NCI-H187 treated with DMSO at 0.1 percent for 48 hours (cell line): ENCODE results near the gene ROBO3.

ENCODE experiments used
- DNase-seq: peaks from one replicate; lab custom pipeline; 2025; lab: John Stamatoyannopoulos, UW

Gene ROBO3, protein sequence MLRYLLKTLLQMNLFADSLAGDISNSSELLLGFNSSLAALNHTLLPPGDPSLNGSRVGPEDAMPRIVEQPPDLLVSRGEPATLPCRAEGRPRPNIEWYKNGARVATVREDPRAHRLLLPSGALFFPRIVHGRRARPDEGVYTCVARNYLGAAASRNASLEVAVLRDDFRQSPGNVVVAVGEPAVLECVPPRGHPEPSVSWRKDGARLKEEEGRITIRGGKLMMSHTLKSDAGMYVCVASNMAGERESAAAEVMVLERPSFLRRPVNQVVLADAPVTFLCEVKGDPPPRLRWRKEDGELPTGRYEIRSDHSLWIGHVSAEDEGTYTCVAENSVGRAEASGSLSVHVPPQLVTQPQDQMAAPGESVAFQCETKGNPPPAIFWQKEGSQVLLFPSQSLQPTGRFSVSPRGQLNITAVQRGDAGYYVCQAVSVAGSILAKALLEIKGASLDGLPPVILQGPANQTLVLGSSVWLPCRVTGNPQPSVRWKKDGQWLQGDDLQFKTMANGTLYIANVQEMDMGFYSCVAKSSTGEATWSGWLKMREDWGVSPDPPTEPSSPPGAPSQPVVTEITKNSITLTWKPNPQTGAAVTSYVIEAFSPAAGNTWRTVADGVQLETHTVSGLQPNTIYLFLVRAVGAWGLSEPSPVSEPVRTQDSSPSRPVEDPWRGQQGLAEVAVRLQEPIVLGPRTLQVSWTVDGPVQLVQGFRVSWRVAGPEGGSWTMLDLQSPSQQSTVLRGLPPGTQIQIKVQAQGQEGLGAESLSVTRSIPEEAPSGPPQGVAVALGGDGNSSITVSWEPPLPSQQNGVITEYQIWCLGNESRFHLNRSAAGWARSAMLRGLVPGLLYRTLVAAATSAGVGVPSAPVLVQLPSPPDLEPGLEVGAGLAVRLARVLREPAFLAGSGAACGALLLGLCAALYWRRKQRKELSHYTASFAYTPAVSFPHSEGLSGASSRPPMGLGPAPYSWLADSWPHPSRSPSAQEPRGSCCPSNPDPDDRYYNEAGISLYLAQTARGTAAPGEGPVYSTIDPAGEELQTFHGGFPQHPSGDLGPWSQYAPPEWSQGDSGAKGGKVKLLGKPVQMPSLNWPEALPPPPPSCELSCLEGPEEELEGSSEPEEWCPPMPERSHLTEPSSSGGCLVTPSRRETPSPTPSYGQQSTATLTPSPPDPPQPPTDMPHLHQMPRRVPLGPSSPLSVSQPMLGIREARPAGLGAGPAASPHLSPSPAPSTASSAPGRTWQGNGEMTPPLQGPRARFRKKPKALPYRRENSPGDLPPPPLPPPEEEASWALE (N-terminal part only)

DNA sequence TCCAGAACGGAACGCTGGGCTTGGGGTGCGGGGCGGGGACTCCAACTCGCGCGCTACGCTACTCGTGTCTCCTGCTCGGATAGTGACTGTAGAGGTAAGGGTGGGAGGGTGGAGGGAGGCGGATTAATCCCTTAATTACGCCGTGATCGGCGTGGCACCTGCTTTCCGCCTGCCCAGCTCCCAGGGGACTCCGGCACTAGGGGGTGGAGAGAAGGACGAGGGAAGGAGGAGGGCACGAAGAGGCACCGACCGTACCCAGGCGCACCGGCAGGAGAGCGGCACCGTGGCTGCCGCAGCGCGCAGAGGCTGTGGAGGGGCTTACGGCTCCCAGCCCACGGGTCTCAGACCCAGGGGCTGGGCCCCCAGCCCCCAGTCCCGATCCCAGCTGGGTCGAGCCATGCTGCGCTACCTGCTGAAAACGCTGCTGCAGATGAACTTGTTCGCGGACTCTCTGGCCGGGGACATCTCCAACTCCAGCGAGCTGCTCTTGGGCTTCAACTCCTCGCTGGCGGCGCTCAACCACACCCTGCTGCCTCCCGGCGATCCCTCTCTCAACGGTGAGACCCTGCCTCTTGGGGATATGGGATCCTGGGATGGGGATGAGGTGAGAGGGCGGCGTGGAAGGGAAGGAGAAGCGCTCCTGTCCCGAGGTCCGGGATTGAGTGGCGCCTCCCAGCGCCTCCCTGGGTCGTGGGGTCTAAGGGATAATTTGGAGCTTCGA is at the start of gene ROBO3:
Gene ROBO3 (plus strand): TSS at position 252 of the 721 bp plus-strand sequence. CDS start 146 bp downstream, at position 398.
- DNase-seq, result no peak

DNA sequence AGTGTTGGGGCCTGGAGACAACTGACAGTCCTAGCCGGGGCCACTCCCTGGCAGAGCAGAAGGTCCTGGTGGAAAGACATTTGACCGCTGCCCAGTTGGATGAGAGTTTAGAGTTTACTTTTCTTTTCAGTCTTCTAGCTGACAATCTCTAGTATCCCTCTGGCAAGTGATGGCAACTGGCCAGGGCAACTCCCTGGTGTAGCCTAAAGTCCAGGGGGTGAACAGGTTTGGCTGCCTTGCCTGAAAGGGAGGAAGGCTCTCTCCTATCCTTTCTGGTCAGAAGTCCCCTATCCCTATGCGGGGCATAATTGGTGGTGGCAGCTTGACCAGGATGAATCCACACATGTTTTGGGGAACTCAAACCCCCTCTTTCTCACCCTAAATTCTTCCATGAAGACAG is 48.2 kb upstream of the ROBO3 start:
- no peak for DNase-seq

DNA sequence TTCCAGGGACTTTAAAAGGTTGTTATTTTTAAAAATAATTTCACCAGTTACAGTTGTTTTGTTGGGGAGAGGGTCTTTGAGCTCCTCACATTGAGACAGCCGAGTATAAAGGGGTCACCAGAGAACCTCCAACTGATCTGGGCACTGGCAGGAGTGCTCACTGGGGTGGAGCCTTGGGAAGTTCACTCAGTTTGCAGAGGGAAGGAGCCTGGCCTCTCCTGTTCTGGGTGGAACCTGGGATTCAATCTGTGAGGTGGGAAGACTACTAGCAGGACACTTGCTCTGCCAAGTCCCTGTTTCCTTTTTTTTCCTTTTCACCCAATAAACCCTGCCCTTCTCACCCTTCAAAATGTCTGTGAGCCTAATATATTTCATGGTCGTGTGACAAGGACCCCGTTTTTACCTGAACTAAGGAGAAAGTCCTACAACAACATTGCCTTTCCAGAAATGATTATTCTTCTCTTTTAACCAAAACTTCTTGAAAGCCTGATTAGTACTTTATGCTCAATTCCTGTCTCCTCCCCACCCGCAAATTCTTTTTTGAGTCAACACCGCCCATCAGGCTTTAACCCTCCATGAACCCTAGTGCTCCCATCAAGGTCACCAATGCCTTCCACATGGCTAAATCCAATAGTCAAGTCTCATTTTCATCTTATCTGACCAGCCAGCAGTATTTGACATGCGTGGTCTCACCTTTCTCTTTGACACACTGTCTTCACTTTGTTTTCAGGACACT is 43.1 kb upstream of the ROBO3 start:
- no peak for DNase-seq

DNA sequence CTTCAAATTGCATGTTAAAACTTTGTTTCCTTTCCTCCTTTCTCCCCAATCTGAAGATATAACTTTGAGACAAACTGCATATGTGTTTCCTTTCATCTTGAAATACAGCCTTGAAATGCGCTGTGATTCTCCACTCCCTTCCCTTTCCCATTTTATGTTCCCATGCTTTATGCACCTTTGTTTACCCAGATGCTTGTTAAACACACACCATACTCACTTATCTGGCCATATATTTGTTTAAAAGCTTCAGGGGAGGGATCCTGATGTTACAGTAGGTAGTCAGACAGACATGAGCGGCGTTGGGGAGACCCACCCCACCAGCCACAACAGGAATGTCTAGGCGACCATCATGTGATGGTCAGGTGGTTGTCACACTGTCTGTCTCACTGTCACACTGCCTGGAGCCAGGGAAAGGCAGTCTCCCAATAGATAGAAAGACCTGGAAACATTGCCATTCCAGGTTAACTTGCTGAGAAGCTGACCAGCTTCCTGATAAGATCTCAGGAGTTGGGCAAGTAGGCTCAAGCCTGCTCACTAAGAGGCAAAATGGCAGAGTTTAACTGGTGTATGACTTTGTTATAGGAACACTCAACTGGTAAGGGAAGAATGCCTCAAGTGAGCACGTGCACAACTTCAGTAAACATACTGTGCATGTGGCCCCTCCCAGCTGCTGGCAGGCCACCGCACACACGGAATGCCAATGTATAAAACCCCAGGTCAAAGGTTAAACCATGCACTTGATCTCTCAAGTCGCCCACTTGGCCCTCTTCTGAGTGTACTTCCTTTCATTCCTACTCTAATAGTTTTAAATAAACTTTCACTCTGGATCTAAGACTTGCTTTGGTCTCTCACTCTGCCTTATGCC is 41.5 kb upstream of the ROBO3 start:
- no peak for DNase-seq

DNA sequence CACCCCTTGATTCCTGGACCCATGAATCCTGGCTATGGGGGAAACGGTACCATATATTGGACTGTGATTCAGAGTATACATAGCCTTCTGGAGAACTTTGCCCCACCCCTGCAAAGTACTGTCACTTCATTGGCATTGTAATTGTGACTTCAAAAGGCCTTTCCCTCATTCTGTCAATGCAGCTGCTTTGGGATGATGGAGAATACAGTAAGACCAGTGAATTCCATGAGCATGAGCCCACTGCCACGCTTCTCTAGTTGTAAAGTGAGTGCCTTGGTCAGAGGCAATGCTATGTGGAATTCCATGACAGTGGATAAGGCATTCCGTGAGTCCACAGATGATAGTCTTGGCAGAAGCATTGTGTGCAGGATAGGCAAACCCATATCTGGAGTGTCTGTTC is 39.4 kb upstream of the ROBO3 start:
- DNase-seq, result no peak

DNA sequence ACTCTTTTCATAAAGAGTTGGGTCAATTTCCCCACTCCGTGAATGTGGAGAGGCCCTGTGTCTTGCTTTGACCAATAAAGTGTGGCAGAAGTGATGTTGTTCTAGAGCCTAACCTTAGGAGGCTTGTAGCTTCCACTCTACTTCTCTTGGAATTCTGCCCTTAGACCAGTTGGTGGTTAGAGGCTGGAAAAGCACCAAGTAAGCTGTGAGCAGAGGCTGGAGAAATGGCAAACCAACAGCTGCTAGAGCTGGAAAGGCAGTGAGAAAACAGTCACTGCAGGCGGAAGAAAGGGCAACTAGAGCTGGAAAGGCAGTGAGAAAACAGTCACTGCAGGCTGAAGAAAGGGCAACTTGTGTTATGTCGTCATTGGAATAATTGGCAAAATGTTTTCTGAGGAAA is 35.2 kb upstream of the ROBO3 start:
- DNase-seq, result no peak

DNA sequence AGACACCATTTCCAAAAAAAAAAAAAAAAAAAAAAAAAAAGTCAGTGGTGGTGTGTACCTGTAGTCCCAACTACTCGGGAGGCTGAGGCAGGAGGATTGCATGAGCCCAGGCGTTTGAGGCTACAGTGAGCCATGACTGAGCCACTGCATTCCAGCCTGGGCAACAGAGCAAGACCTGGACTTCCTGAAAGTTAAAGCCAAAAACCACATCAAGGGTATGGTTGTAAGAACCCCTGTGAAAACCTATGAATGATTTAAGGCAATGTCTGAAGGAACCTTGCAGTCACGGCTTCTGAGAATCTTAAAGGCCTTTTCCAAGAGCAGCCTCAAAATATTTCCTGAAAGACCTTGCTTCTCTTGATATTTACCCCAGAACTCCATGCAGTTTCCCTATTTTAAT is 34.5 kb upstream of the ROBO3 start:
- no peak for DNase-seq

DNA sequence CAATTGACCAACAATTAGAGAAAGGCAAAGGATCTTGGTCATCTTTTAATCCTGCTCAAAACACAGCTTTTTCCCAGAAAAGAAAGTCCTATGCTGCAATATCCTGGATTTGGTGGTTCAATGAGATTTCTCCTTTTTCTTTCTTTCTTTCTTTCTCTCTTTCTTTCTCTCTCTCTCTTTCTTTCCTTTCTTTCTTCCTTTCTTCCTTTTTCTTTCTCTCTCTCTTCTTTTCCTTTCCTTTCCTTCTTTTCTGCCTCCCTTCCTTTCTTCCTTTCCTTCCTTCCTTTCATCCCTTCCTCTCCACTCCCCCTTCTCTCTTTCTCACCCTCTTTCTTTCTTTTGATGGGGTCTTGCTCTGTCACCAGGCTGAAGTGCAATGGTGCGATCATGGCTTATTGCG is 33.3 kb upstream of the ROBO3 start:
- no peak for DNase-seq

DNA sequence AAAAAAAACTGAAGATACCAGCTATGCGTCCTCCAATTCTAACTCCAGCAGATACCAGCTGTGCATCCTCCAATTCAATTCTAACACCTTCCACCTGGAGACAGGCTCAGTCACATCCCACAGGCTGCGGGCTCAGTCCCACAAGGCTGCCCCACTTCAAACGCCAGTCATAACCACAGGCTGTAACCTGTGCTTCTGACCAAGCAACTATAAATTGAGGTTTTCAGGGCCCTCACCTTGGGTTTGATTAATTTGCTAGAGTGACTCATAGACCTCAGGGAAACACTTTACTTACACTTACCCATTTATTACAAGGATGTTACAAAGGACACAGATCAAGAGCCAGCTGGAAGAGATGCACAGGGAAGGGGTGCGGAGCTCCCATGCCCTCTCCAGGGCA is 32.7 kb upstream of the ROBO3 start:
- no peak for DNase-seq

DNA sequence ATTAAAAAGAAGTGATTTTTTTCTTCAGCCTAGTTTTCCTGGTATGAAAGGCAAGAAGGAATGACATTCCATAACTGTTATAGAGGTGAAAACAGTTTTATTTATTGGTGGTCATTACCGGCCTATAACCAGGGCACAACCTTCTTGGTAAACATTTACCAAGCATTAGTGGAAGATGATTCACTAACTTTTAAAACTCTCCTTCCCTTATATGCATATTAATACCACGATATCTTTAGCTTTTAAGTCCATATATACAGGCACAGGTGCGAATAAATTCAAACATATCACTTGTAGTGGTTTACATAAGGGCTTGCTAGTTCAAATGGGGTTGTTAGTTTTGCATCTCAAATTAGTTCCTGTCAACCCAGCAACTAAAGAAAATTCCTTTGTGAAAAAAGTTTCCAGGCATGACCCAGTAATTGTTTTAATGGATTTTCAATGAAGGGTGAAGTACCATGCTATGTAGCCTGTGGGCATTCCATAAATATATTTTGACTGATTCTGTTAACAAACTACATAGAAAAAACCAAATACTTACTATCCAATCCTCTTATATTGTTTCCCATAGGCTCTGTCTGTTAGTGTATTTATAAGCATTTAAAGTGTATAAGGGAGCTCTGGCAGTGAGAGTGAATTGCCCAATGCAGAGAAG is 30.6 kb upstream of the ROBO3 start:
- DNase-seq, result no peak

DNA sequence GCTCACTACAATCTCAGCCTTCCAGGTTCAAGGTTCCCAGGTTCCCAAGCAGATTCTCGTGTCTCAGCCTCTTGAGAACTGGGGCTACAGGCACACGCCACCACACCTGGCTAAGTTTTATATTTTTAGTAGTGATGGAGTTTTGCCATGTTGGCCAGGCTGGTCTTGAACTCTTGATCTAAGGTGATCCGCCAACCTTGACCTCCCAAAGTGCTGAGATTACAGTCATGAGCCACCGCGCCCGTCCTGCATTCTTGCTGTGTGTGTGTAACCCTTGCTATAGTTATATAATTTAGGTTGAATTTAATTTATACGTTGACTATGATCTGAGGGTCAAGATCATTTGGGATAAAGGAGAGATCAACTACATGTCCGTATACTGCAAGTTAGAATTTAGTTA is 29.3 kb upstream of the ROBO3 start:
- no peak for DNase-seq

DNA sequence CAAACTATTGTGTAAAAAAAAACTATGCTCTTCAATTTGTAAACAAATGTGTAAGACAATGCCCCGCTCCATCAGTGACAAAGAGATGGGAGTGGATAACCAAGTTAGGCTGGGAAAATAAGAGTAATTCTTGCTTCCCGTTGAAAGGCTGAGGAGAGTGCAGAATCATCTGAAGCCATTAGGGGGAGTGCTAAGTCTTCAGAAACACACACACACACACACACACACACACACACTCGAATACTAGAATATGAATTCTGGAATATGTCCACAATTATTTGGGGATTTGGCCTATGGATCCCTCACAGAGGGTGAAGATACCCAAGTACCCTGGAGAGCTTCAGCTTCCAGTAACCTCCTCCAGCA is 27.8 kb upstream of the ROBO3 start:
- no peak for DNase-seq

DNA sequence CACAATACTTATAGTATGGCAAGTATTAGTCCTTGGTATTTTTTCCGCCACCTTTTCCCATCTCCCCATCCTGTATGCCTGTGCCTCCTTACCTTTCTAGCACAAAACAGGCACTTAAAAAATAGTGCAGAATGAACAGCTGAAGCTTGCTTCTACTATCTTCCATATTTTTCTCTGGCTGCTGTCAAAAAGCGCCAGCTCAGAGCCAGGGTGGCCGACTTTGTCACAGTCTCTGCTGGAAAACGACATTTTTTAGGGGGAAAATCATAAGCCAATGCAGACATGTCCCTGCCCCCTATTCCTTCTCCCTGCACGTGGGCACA is 26.5 kb upstream of the ROBO3 start:
- no peak for DNase-seq

DNA sequence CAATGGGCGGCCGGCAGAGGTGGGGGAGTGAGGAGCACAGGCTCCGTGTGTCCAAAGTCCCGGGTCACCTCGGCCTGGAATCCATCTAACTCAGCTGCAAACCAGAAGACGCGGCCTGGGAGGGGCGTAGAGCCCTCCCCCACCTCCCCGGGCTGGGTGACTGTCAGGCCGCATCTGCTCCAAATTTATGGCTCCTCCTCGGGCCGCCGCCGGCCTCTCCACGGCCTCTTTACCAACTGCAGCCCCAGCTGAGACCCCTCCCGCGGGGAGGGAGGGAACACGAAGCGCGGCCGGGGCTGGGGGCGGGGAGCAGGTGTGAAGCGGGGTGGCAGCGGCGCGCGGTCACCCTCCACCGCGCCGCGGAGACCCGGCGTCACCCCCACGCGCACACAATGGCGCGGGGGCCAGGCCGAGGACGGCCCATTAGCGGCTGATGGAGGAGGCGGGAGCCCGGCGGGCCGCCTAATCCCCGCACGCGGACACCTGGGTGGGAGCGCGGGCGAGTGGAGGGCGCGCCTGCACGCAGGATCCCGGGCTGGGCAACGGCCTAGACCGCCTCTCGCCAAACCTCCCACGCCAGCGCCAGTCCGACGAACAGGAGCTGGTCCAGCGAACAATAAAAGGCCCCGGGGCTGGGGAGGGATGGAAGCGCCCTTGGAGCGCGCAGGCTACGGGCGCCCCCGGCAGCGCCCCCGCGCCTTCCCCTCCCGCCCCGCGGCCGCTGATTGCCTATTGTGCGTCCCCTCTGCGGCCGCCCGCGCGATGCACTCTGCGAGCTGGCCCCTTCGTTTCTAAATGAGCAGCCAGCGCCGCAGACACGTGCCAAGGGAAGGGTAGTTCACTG is 25.9 kb upstream of the ROBO3 start:
- DNase-seq, result no peak

DNA sequence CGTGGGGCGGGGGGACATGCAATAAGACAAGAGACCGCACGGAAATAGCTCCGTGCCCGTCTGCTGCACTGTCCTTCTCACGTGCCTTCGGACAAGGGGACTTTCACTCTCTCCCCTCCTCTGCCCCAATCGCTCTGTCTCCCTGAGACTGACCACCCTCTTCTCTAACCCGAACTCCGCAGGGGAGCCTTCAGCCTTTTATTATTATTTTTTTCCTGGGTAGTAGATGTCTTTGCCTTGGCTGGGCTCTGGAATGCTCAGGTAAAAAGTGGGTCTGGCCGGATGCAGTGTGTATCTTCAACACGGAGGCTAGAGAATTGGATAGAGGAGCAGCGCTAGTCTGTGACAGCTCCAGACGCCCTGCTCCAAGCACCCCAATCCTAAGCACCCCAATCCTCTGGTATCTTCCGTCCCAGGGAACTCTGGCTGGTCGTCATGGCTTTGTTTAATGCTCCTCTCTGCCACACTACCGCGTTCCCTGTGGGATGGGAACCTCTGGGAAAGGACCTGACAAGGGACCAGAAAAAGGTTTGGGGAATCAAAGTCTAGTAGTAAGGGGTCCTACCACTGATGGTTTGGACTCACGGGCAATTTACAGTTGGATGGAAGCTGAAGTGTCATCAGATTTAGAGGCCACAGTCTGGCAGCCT is 25.1 kb upstream of the ROBO3 start:
- DNase-seq, result no peak

DNA sequence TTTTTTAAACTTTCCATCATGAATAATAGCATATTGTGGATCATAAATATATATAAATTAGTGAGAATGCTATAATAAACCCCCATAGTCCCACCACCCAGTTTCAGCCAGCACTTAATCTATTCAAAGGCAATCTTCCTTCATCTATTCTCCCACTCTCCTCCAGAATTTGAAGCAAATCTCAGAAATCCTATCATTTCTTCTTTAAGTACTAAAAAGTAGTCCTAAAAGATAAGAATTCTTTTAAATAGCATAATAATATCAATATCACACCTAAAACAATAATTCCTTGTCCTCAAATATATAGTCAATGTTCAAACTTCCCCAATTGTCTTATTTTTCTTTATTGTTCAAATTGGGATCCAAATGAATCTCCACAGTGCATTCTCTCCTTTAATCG is 24.6 kb upstream of the ROBO3 start:
- no peak for DNase-seq

DNA sequence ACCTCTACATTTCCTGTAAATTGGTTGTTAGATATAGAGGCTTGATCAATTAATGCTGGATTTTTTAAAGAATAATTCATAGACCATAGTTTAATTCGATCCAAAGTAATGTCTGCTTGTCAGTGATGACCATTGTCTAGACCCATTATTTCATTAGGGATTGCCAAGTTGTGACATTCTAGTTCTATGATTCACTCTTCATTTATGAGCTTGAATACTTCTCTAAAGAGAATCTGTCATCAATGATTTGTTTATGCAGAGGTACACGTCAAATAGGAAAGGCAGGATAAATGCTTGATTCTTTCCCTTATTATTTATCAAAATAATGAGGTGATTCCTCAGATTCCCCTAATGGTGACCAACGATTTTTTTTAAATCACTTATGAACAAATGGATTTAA is 24.0 kb upstream of the ROBO3 start:
- DNase-seq, result no peak

DNA sequence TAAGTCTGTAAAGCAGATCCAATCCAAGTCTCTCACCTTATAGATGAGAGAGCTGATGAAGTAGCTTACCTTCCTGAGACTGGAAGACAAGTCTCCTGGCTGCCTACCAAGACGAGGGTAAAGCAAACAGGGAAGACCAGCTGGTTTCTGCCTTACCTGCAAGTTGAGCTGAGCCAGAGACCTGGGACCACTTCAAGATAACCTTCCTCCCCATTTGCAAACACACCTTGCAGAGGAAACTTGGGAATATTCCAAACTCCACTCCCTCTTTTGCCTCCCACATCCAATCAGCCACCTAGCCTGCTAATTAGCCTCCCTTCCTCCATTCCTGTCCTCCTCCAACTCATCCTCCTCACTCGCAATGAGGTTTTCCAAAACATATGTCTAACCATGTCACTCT is 23.4 kb upstream of the ROBO3 start:
- DNase-seq, result no peak
